ENCODE measurements around the gene ABCA13. TPM values are rescaled to one million over a fixed set of nuclear protein-coding genes. Genes with fewer than 3 reads are reported as not detected.

Gene ABCA13
- total and polyA plus RNA-seq, 2 donors (not counting 3 experiments of a cell fraction or from before 2014, with no cell fraction given), result 0.01 to 0.11 TPM

DNA sequence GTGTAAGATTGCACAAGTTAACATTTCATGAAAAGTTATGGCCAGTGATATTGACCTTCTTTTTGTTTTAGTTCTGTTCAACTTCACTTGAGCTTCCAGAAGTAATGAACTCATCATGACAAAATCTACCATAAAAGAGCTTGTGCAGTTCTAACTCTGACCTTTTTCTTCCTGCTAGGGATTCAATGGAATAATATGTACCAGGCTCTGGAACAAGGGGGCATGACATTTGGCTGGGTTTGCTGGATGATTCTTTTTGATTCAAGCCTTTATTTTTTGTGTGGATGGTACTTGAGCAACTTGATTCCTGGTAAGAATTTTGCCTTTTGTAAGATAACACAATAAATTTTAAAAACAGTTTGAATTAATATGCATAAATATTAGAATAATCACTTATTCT lies 205.0 kb downstream of the ABCA13 start:
- no peaks in the 10 kb centered on the region for H4K20me1 ChIP-seq (replicated peaks; ENCODE audit: control insufficient read depth, extremely low read depth, insufficient read depth, low read length)
- no peaks in the 10 kb centered on the region for H3K79me2 ChIP-seq (ENCODE audit: control insufficient read depth, insufficient read depth, low read length)
- no peak overlapping the region for H2AFZ ChIP-seq (ENCODE audit: low read depth, low read length)
- H3K27me3 ChIP-seq (ENCODE audit: control insufficient read depth in 2 of 2, insufficient read depth in 2 of 2, low read length in 2 of 2), result no peaks in the 10 kb centered on the region
- ChIA-PET CTCF (interaction anchor here (1.0 kb wide), 1 partner anchor 15 kb away, joined by 3 read pairs; no protein-coding TSS in a partner anchor), POLR2A (no interaction called here)
- FAIRE-seq (no peak), DNase-seq (ENCODE audit: low read depth, low spot score) (no peak)
- no TSS peak for BruUV-seq (replicated peaks)
- H3K4me1 ChIP-seq (ENCODE audit: control insufficient read depth, extremely low read depth, insufficient read depth, low read length), result no peaks in the 10 kb centered on the region
- H3K4me2 ChIP-seq (ENCODE audit: insufficient read depth, low read length), result no peak overlapping the region
- H3K9me1 ChIP-seq (replicated peaks; ENCODE audit: control insufficient read depth, extremely low read depth, insufficient read depth, low read length), result no peaks in the 10 kb centered on the region
- no peaks in the 10 kb centered on the region for H3K9me3 ChIP-seq (replicated peaks; ENCODE audit: control insufficient read depth, insufficient read depth, low read length)
- no peak overlapping the region for H3K4me3 ChIP-seq (replicated peaks in 1 of 3; ENCODE audit: insufficient read depth in 1 of 3, low read depth in 1 of 3, low read length in 3 of 3)
- H3K36me3 ChIP-seq (ENCODE audit: control insufficient read depth in 2 of 2, extremely low read depth in 1 of 2, insufficient read depth in 2 of 2, low read length in 2 of 2), result no peaks in the 10 kb centered on the region
- dilution Hi-C loops (cut with MboI; ENCODE audit: extremely low pct_ligation_motif_present, low sequenced_read_pairs) (no loop called here), intact Hi-C loops (cut with micrococcal nuclease) (loop anchor here (10.0 kb wide), 1 partner anchor 151 kb away; no protein-coding TSS in a partner anchor)
- no peak for TF ChIP-seq GATA2 (IDR thresholded peaks at IDR 0.05; ENCODE audit: insufficient read depth, insufficient read length, low read depth, low read length)
- TF ChIP-seq POLR2AphosphoS5 (IDR thresholded peaks at IDR 0.05; ENCODE audit: insufficient read depth, low read depth, low read length), result no peak
- TF ChIP-seq CTCF (IDR thresholded peaks at IDR 0.05; ENCODE audit: extremely low read depth in 1 of 2, insufficient read depth in 1 of 2, low read depth in 1 of 2, low read length in 2 of 2), result no peak
- no peak for TF ChIP-seq FOS (IDR thresholded peaks at IDR 0.05; ENCODE audit: borderline replicate concordance, insufficient read depth, low read length)
- TF ChIP-seq JUN (IDR thresholded peaks at IDR 0.05; ENCODE audit: borderline replicate concordance, insufficient read depth, insufficient read length, low read depth), result no peak
- no peak for TF ChIP-seq POLR2A (IDR thresholded peaks at IDR 0.05; ENCODE audit: low read depth, low read length)
- TF ChIP-seq MYC (IDR thresholded peaks at IDR 0.05; ENCODE audit: low read depth, low read length), result no peak
- TF ChIP-seq MAX (IDR thresholded peaks at IDR 0.05; ENCODE audit: insufficient read depth, insufficient read length), result no peak
- TF ChIP-seq EZH2 (IDR thresholded peaks at IDR 0.05; ENCODE audit: borderline replicate concordance, low read depth, low read length, severe bottlenecking), result no peak
- H3K9ac ChIP-seq (replicated peaks; ENCODE audit: extremely low read depth, insufficient read depth, low read length), result no peak overlapping the region
- no peak overlapping the region for H3K27ac ChIP-seq (ENCODE audit: insufficient read depth, low read depth, low read length)
